ENCODE data around the gene MAN1A1.

DNA sequence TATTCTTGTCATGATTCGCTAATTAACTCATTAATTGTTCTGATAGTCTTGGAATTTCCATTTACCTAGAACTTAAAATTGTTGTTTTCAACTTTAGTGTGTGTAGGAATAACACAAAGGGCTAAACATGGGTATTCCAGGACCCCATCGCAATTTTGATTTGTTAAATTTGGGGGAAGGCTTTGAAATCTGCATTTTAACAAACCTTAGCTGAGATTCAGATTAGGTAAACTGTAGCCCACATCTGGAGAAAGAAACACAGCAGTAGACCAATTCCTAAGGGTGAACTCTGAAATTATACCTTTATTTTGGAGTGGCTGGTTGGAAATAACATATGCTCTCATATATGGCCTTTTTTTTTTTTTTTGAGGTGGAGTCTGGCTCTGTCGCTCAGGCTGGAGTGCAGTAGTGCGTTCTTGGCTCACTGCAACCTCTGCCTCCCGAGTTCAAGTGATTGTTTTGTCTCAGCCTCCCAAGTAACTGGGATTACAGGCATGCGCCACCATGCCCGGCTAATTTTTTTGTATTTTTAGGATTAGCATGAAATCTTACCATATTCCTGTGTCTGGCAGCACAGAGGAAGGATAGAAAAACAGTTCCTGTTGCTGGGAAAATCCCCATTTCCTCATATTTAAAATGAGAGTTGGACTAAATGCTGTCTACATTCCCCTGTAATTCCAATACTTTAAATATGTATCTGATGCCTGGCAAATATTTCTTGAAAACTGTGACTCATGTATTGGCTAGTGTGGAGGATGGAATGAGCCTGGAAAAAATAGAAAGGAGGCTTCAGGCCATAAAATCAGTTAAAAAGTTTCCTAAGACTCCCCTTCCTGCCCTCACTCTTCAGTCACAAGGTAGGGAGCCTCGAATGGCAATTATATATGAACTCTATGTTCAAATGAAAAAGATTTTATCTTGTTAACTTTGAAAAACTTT lies 174.4 kb downstream of the MAN1A1 start:
- no peak for TF ChIP-seq EZH2 (IDR thresholded peaks at IDR 0.05; ENCODE audit: borderline replicate concordance, low read depth, low read length, poor library complexity, severe bottlenecking)
- TF ChIP-seq, protein P1, sequence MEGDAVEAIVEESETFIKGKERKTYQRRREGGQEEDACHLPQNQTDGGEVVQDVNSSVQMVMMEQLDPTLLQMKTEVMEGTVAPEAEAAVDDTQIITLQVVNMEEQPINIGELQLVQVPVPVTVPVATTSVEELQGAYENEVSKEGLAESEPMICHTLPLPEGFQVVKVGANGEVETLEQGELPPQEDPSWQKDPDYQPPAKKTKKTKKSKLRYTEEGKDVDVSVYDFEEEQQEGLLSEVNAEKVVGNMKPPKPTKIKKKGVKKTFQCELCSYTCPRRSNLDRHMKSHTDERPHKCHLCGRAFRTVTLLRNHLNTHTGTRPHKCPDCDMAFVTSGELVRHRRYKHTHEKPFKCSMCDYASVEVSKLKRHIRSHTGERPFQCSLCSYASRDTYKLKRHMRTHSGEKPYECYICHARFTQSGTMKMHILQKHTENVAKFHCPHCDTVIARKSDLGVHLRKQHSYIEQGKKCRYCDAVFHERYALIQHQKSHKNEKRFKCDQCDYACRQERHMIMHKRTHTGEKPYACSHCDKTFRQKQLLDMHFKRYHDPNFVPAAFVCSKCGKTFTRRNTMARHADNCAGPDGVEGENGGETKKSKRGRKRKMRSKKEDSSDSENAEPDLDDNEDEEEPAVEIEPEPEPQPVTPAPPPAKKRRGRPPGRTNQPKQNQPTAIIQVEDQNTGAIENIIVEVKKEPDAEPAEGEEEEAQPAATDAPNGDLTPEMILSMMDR (conservative IDR thresholded peaks at IDR 0.05; ENCODE audit: low read depth, low read length), result no peak

All from A673 (cell line).